NCI-H446 treated with DMSO at 0.1 percent for 48 hours (cell line): ENCODE measurements around the gene CTLA4.

Experiments
- DNase-seq: peaks from one replicate; lab custom pipeline; 2025; lab: John Stamatoyannopoulos, UW

The CTLA4 gene

GRCh38 chr2:203867561-203868200 is at the start of gene CTLA4:
Gene CTLA4, plus strand, starts transcription at chr2:203867771. Its CDS starts 172 bp downstream, at chr2:203867943.
- no peak for DNase-seq

GRCh38 chr2:203818656-203819055 is 48.9 kb upstream of the CTLA4 start:
- no peak for DNase-seq

GRCh38 chr2:203819434-203820133 is 48.0 kb upstream of the CTLA4 start:
- no peak for DNase-seq

- DNase-seq, result no peak
These were observed 46.6 kb upstream of the CTLA4 start for GRCh38 chr2:203820969-203821368.

- no peak for DNase-seq
These were observed 45.3 kb upstream of the CTLA4 start for GRCh38 chr2:203822240-203822639.

GRCh38 chr2:203823173-203823572 is 44.4 kb upstream of the CTLA4 start:
- DNase-seq, result no peak

GRCh38 chr2:203824057-203824456 is 43.5 kb upstream of the CTLA4 start:
- no peak for DNase-seq

- DNase-seq, result no peak
These were observed 43.0 kb upstream of the CTLA4 start for GRCh38 chr2:203824603-203825002.

GRCh38 chr2:203826704-203827103 is 40.9 kb upstream of the CTLA4 start:
- DNase-seq, result no peak

- DNase-seq, result no peak
These were observed 37.1 kb upstream of the CTLA4 start for GRCh38 chr2:203830304-203831055.

GRCh38 chr2:203835420-203835819 is 32.2 kb upstream of the CTLA4 start:
- no peak for DNase-seq

GRCh38 chr2:203835892-203836800 is 31.4 kb upstream of the CTLA4 start:
- no peak for DNase-seq

- no peak for DNase-seq
These were observed 26.8 kb upstream of the CTLA4 start for GRCh38 chr2:203840655-203841205.

GRCh38 chr2:203841654-203842053 is 25.9 kb upstream of the CTLA4 start:
- no peak for DNase-seq

- DNase-seq, result no peak
These were observed 25.2 kb upstream of the CTLA4 start for GRCh38 chr2:203842373-203842772.

- DNase-seq, result no peak
These were observed 21.0 kb upstream of the CTLA4 start for GRCh38 chr2:203846490-203847105.

GRCh38 chr2:203849010-203849409 is 18.6 kb upstream of the CTLA4 start:
- DNase-seq, result no peak

GRCh38 chr2:203852760-203853159 is 14.8 kb upstream of the CTLA4 start:
- no peak for DNase-seq

GRCh38 chr2:203853271-203853670 is 14.3 kb upstream of the CTLA4 start:
- no peak for DNase-seq

- DNase-seq, result no peak
These were observed 13.8 kb upstream of the CTLA4 start for GRCh38 chr2:203853722-203854121.

GRCh38 chr2:203855274-203855673 is 12.3 kb upstream of the CTLA4 start:
- DNase-seq, result no peak
